HG03108 (cell line): ENCODE results near the gene CDAN1.
A peak's percentile ranks its signal among the peaks of the same experiment; 100 is the strongest.
"Not testable (repeated sequence)": the region's sequence is repeated elsewhere in the genome, so short reads cannot be mapped to it uniquely, and the experiment has no call there.

Experiments
- ATAC-seq: cut with Tn5 transposase; IDR thresholded peaks from one replicate; pipeline ENCODE4 v1.9.1; 2021; ENCODE audit warnings: moderate library complexity; ENCODE audit not compliant: unreplicated experiment

CDAN1 gene

DNA sequence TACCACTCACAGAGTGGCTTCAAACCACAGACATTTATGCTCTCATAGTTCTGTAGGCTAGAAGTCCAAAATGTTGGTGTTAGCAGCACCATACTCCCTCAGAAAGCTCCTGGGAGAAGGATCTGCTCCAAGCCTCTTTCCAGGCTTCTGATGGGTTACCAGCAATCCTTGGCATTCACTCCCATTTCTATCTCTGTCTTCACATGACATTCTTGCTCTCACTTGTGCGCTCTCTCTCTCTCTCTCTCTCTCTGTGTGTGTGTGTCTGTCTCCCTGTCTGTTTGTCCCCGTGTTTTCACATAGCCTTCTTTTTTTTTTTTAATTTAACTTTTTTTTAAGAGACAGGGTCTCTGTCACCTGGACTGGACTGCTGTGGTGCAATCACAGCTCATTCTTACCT, 26.3 kb downstream of the CDAN1 start:
- no peak for ATAC-seq

DNA sequence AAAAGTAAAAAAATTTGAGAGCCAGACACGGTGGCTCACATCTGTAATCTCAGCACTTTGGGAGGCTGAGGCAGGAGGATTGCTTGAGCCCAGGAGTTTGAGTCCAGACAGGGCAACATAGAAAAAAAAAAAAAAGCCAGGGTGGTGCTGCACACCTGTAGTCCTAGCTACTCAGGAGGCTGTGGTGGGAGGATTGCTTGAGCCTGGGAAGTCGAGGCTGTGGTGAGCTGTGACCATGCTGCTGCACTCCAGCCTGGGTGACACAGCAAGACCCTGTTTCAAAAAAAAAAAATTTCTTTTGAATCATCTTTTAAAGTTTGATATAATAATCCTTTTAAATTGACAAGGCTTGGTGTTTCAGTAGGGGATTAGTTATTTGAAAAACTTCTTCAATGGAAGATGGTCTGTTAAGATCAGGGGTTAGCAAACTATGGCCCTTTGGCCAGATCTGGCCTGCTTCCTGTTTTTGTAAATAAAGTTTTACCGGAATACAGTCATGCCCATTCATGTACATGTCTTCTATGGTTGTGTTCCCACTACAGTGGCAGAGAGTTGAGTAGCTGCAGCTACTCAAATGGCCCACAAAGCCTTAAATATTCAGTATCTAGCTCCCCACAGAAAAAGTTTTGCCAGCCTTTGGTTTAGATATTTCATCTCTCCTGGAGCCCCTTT, 28.9 kb downstream of the CDAN1 start:
- no peak for ATAC-seq

DNA sequence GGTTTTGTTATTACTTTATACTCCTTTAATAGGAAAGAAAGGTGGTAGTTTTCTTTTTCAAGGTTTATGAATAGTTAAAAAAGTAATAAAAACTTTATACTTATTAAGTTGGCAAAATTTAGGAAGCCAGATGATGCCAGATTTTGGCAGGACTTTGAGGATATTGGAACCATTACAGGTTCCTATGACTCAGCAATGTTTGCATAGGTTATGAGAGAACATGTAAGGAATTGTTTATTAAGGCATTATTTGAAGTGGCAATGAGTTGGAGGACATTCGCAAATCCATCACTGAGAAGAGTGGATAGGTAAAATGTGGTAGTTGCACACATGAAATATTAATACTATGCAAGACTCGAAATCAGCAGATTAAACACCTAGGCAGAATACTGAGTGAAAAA, 29.9 kb downstream of the CDAN1 start:
- ATAC-seq, result no peak

DNA sequence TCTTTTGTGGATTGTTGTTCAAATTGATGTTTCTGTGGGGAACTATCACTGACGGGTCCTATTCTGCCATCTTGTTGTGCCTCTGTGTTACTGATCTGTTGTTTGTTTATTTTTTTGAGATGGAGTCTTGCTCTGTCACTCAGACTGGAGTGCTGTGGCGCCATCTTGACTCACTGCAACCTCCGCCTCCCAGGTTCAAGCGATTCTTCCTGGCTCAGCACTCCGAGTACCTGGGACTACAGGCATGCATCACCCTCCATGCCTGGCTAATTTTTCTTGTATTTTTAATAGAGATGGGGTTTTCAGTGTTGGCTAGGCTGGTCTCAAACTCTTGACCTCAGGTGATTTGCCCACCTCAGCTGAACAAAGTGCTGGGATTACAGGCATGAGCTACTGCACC, 31.6 kb downstream of the CDAN1 start:
- no peak for ATAC-seq

DNA sequence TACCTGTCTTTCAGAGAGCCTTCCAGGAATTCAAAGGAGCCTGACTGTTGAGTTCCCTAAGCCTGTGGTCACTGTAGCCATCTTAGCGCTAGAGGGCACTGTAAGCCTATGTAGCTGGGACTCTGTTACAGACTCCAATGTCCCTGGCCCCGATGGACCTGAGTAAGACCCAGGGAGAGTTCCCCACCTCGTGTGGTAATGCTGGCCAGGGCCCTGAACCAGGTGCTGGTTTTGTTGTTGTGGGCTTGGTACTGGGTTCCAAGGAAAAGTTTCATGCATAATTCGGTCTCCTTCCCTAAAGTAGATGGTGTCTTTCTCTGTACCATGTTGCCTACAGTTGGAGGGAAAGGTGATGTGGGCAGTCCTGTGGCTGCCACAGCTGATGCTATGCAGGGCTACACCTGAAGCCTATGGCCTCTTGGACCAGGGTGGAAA, 32.4 kb downstream of the CDAN1 start:
- ATAC-seq, result peak; percentile 49

DNA sequence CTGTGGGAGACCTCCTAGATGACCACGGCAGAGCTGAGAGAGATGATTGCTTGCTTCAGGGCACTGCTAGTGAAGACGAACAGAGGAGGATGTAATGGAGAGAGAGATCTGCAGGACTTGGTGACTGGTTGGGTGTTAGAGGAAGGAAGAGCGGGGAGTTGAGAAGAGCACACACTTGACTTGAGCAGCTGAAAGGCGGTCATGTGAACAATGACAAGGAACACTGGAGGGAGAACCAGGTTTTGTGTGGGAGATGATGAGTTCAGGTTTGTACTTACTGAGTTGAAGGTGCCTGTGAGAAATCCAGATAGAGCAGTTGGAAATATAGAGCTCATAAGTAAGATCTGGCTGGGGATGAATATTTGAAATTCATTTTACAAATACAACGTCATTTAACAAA, 40.3 kb downstream of the CDAN1 start:
- ATAC-seq, result no peak

DNA sequence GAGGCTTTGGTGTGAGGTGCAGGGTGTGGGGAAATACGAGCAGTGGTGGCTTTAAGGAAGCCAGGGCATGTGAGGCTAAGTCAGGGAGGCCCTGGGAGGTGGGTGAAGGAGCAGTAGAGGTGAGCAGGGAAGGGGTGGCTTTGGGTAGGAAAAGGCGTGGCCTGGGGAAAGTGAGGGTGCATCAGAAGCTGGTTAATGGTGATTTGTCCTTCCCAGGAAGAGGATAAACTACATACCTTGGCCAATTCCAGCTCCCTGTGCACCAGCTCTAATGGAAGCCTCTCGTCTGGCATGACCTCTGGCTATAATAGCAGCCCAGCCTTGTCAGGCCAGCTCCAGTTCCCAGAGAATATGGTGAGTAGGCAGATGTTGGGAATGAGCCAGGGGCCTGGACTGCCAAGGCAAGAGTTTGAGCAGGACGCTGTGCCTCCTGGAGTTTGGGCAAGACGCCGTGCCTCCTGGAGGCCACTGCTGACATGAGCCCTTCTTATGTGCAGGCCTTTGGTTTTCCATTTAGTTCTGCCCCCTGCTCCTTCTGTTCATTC, 41.3 kb downstream of the CDAN1 start:
- ATAC-seq, result no peak

DNA sequence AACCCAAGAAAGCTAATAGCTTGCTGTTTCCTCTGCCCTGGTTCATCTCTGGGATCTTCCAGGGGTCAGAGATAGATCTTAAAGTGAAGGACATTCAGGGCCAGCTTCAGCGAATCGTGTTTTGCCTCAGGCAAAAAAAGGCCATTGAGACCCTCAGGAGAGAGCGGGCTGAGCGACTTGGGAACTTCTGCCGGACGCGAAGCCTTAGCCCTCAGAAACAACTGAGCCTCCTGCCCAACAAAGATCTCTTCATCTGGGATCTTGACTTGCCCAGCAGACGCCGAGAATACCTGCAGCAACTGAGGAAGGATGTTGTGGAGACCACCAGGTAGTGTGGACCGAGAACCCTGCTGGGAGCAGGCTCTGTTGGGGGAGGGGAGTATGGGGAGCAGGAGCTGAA, 42.5 kb downstream of the CDAN1 start:
- no peak for ATAC-seq

DNA sequence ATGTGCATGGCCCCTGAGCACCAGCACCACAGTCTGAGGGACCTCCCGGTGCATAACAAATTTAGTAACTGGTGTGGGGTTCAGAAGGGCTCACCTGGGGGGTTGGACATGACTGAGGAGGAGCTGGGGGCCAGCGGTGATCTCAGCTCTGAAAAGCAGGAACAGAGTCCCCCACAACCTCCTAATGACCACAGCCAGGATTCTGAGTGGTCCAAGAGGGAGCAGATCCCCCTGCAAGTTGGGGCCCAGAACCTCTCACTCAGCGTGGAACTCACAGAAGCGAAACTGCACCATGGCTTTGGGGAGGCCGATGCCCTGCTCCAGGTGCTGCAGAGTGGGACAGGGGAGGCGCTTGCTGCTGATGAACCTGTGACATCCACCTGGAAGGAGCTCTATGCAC, 43.0 kb downstream of the CDAN1 start:
- no peak for ATAC-seq

DNA sequence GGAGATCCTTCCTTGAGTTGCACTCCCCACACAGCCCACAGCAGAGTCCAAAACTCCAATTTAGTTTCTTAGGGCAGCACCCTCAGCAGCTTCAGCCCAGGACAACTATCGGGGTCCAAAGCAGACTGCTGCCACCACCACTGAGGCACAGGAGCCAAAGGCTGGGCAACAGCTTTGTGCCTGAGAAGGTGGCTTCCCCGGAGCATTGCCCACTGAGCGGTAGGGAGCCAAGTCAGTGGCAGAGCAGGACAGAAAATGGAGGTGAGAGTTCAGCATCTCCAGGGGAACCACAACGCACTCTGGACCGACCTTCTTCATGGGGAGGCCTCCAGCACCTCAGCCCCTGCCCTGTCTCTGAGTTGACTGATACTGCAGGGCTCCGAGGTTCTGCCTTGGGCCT, 43.4 kb downstream of the CDAN1 start:
- ATAC-seq, result no peak

DNA sequence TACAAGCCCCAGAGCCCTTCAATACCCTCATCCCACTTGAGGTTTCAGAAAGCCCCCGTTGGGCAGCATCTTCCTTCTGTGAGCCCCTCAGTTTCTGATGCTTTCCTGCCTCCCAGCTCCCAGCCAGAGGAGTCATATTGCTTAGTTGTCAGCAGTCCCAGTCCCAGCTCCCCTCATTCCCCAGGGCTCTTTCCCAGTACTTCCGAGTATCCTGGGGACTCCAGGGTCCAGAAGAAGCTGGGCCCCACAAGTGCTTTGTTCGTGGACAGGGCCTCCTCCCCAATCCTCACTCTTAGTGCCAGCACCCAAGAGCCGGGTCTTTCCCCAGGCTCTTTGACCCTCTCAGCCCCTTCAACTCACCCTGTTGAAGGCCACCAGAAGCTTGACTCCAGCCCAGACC, 43.9 kb downstream of the CDAN1 start:
- ATAC-seq, result no peak

DNA sequence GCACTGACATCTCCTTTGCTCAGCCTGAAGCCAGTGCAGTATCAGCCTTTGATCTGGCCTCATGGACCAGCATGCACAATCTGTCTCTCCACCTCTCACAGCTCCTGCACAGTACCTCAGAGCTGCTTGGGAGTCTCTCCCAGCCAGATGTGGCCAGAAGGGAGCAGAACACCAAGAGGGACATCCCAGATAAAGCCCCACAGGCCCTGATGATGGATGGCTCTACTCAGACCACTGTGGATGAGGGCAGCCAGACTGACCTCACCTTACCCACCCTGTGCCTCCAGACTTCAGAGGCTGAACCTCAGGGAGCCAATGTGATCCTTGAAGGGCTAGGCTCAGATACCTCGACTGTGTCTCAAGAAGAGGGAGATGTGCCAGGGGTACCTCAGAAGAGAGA, 44.4 kb downstream of the CDAN1 start:
- ATAC-seq, result no peak

DNA sequence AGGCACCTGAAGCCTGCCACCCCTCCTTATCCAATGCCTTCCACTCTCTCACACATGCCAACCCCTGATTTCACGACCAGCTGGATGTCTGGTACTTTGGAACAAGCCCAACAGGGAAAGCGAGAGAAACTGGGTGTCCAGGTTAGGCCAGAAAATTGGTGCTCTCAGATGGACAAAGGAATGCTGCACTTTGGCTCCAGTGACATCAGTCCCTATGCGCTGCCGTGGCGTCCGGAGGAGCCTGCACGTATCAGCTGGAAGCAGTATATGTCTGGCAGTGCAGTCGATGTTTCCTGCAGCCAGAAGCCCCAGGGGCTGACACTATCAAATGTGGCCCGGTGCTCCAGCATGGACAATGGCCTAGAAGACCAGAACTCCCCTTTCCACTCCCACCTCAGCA, 45.2 kb downstream of the CDAN1 start:
- no peak for ATAC-seq

DNA sequence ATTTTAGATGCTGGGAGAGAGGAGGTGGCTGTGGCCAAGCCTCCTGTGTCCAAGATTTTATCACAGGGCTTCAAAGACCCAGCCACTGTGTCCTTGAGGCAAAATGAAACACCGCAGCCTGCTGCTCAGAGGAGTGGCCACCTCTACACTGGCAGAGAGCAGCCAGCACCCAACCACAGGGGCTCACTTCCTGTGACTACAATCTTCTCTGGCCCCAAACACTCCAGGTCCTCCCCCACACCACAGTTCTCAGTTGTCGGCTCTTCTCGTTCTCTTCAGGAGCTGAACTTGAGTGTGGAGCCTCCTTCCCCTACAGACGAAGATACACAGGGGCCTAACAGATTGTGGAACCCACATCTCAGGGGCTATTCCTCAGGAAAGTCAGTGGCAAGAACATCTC, 45.6 kb downstream of the CDAN1 start:
- ATAC-seq, result no peak

DNA sequence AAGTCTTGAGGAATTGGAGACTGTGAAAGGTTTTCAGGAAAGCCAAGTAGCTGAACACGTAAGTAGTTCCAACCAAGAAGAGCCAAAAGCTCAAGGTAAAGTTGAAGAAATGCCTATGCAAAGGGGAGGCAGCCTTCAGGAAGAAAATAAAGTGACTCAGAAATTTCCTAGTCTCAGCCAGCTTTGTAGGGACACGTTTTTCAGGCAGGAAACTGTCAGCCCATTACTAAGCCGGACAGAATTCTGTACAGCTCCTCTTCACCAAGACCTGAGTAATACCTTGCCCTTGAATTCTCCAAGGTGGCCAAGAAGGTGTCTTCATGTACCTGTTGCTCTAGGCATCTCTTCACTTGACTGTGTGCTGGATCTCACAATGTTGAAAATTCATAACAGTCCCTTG, 48.6 kb downstream of the CDAN1 start:
- no peak for ATAC-seq

DNA sequence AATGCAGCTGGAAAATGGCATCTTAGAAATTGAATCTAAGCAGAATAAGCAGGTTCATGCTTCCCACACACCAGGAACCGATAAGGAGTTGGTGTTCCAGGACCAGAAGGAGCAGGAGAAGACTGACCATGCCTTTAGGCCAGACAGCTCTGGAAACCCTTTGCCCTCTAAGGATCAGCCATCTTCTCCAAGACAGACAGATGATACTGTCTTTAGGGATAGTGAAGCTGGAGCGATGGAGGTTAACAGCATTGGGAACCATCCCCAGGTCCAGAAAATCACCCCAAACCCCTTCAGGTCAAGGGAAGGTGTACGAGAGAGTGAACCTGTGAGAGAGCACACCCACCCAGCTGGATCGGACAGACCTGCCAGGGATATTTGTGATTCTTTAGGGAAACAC, 49.2 kb downstream of the CDAN1 start:
- ATAC-seq, result no peak

DNA sequence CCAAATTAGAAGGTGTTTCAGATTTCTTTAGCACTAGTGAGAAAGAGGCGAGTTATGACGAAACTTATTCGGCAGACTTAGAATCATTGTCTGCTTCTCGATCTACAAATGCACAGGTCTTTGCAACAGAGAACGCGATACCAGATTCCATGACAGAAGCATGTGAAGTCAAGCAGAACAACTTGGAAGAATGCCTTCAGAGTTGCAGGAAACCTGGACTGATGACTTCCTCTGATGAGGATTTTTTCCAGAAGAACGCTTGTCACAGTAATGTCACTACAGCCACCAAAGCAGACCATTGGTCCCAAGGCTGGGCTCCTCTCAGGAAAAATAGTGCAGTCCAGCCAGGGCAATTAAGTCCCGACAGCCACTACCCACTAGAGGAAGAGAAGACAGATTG, 50.6 kb downstream of the CDAN1 start:
- ATAC-seq, result no peak

DNA sequence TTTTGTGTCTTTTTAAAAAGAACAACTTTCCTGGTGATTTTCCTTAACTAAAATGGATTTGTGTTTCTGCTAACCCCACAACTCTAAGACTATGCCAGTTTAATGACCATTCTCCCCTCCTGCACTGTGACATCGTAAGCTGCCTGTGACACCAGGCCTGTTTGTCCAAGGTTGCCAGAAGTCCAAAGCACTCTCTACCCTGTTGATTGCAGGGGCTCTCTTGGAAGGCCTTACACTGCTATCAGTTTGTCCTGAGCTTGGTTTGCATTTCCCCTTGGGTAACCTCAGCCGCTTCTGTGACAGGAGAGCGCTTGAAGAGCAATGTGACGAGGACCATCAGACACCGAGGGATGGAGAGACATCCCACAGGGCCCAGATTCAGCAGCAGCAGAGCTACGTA, 55.8 kb downstream of the CDAN1 start:
- no peak for ATAC-seq

DNA sequence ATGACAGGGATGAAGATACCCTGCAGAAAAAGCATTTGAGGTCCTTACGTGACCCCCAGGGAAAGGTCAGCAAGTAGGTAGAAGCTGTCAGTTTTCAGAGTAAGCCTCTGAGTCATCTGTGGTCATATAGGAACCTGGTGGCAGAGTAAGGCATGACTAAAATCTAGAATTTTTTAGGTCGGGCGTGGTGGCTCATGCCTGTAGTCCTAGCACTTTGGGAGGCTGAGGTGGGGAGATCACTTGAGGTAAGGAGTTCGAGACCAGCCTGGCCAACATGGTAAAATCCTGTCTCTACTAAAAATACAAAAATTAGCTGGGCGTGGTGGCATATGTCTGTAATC, 56.8 kb downstream of the CDAN1 start:
- not testable (repeated sequence) for ATAC-seq

DNA sequence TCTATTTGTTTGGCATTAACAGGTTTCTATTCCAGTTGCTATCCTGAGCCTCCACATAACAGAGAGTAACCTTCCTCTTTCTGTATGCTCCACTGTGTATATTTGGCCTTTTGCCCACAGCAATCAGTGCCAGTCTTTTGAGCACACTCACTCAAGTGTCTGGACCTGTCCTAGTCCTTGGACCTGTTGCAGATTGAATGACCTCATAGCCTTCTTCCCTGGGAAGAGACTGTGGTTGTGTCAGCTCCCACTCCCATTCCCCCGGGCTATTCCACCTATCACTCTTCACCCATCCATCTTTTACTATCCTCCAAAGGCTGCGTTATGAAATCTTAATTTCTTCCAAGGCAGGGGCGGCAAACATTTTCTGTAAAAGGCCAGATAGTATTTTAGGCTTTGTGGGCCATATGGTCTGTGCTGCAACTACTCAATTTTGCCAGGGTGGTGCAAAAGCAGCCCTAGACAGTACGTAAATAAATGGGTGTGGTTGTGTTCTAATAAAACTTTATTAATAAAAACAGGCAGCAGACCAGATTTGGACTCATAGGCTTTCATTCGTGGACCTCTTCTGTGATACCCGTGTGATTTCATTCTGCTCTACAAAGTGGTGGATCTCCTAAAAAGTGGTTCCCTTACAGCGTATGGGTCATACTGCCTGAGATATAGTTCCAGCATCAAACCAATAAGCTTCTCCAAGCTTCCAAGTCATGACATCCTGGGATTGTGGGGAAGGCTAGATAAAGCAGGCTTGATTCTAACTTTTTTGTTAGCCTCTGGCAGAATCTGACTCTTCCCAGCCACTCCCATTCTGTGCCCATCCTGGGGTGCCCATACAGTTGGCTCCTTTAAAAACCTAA, 57.4 kb downstream of the CDAN1 start:
- no peak for ATAC-seq

DNA sequence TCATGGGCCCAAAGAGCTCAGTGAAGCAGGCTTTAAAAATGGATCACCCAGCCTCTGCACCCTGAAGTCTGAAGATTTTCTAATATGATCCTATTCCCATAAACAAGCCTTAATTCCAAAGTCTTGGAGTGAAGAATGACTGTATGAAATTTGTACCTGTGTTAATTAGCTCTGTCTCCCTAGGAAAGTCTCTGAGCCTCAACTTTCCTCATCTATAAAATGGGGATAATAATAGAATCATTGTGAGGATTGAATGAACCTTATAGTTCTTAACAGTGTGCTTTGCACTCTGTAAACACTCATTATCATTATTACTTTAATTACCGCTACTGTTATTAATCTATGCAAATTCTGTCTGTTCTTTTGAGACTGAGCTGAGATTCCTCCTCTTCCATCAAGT, 61.9 kb downstream of the CDAN1 start:
- no peak for ATAC-seq

DNA sequence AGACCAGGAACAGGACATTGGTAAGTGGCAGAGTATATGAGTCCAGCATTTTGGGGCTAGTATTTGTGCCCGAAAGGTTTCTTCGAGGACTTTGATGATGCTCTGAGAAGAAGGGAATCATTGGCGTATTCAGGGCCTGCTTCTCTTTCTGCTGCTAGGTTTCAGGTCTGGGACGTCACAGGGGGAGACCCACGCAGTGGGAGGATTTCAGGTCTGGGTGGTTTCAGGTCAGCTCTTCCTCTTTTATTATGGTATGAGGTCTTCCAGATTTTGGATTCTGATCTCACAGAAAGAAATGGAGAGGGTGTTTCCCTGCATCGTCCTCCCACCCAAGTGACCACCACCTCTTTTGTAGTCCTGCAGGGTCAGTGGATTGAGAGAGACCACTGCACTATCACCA, 62.5 kb downstream of the CDAN1 start:
- no peak for ATAC-seq
